ENCODE data around the gene DIP2A.

GRCh38 chr21:46610018-46610701, 151.5 kb downstream of the DIP2A start:
- TF ChIP-seq CTCF (IDR thresholded peaks at IDR 0.05; ENCODE audit: low read depth, low read length) (no peak), EZH2phosphoT487 (IDR thresholded peaks at IDR 0.05; ENCODE audit: low read depth) (no peak)

Data from OCI-LY3 (cell line).